WI38 (cell line): Measurements from ENCODE around the gene RASAL2.

Source experiments
- H3K4me3 ChIP-seq: 2 replicates; pipeline ENCODE4 v1.5.1; 2011; ENCODE audit warnings: low read depth, mild to moderate bottlenecking, control low read depth, low read length
- CTCF ChIP-seq: IDR thresholded peaks from 2 replicates; pipeline ENCODE4 v1.5.1; 2012; ENCODE audit warnings: low read depth, mild to moderate bottlenecking, control low read depth, low read length

Gene RASAL2

GRCh38 chr1:178051071-178051470 is 42.8 kb upstream of the RASAL2 start:
- no peak for TF ChIP-seq CTCF
- no peak overlapping the region for H3K4me3 ChIP-seq

- TF ChIP-seq CTCF, result no peak
- no peak overlapping the region for H3K4me3 ChIP-seq
Observed at GRCh38 chr1:178052650-178053461, 41.0 kb upstream of the RASAL2 start.

- no peak overlapping the region for H3K4me3 ChIP-seq
- no peak for TF ChIP-seq CTCF
Observed at GRCh38 chr1:178055093-178055492, 38.8 kb upstream of the RASAL2 start.

- no peak for TF ChIP-seq CTCF
- H3K4me3 ChIP-seq, result no peak overlapping the region
Observed at GRCh38 chr1:178055779-178056471, 38.0 kb upstream of the RASAL2 start.

- TF ChIP-seq CTCF, result no peak
- H3K4me3 ChIP-seq, result no peak overlapping the region
Observed at GRCh38 chr1:178057141-178057765, 36.7 kb upstream of the RASAL2 start.

GRCh38 chr1:178057912-178058534 is 35.9 kb upstream of the RASAL2 start:
- H3K4me3 ChIP-seq, result no peak overlapping the region
- TF ChIP-seq CTCF, result no peak
